Ovary (tissue), 9 donors: ENCODE data around the gene CYP2B6. TPM values are rescaled to one million over a fixed set of nuclear protein-coding genes. Genes with fewer than 3 reads are reported as not detected.

ENCODE experiments used
- DNase-seq, 5 donors: peaks; one replicate each; pipeline ENCODE4 v3.0.0-alpha.2; 2019 to 2020
- H3K27ac ChIP-seq, 2 donors: fragments of 200-600 bp; one replicate each; pipeline versions ENCODE4 v1.5.1 to v1.8.0; 2019 to 2022
- H3K27me3 ChIP-seq: fragments of 200-600 bp; one replicate; pipeline ENCODE4 v1.8.0; 2022
- H3K36me3 ChIP-seq: fragments of 200-600 bp; sonication (generic); one replicate; pipeline ENCODE4 v1.5.1; 2019
- H3K4me1 ChIP-seq: one replicate; pipeline ENCODE4 v1.8.1; 2013; ENCODE audit warnings: mild to moderate bottlenecking, moderate library complexity; ENCODE audit not compliant: insufficient read depth
- H3K4me3 ChIP-seq: fragments of 200-600 bp; sonication (generic); one replicate; pipeline ENCODE4 v1.5.1; 2017
- H3K9me3 ChIP-seq, 2 donors: fragments of 200-600 bp in 1 of 2; sonication (generic) in 1 of 2; one replicate each; pipeline versions ENCODE4 v1.5.1 to v1.8.1; 2013 to 2019; ENCODE audit warnings: mild to moderate bottlenecking in 1 of 2, moderate library complexity in 1 of 2
- EP300 ChIP-seq: sonication (generic); formaldehyde crosslinking; IDR thresholded peaks from one replicate; pipeline ENCODE4 v1.6.1; 2017; ENCODE audit warnings: antibody characterized with exemption
- POLR2A ChIP-seq: fragments of 450-650 bp; IDR thresholded peaks from one replicate; pipeline ENCODE4 v1.6.1; 2017; ENCODE audit warnings: antibody characterized with exemption, mild to moderate bottlenecking, moderate library complexity
- WGBS, 3 donors: extraction: QIAGEN DNeasy Blood & Tissue Kit in 1 of 3; methylation state at CpG; one replicate each; pipeline versions ENCODE4 v1.1.5 to v1.1.7; 2013 to 2017; 5-methylcytosine and 5-hydroxymethylcytosine counted together
- intact Hi-C, 4 donors: fragments of 100-400 bp; cut with DNase I; formaldehyde crosslinking; loops; one replicate each; pipeline versions ENCODE4 v1.11.0 to v1.15.1; 2022 to 2023
- polyA plus RNA-seq, 2 donors: library from polyadenylated mRNA; stranded (reverse); fragments of 200-250 nt in 1 of 2; fragments of 350-450 nt in 1 of 2; fragmentation: Illumina TruSeq in 1 of 2; extraction: RNeasy Lipid Tissue Mini Kit (QIAGEN cat#74804) in 1 of 2; gene quantifications; one replicate each; pipeline ENCODE4 v1.2.3, GENCODE V29; 2013 to 2014
- total RNA-seq, 7 donors: library from RNA; depleted of rRNA in 2 of 7; stranded (reverse); fragments of >200 nt in 2 of 7; fragmentation: NEBNext Ultra II Directional in 3 of 7; extraction: Animal tissue kit (Norgen Biotek cat#: 25700) in 3 of 7; gene quantifications; one replicate each; pipeline versions ENCODE4 v1.1.0 to v1.2.4, GENCODE V29; 2016 to 2023
- TF ChIP-seq, protein P1 (sequence below), 3 donors: fragments of 450-650 bp in 2 of 3; fragments of 200-600 bp in 1 of 3; IDR thresholded peaks; one replicate each; pipeline versions ENCODE4 v1.5.1 to v1.8.0; 2016 to 2022; ENCODE audit warnings: antibody characterized with exemption in 3 of 3, mild to moderate bottlenecking in 1 of 3
- donor health status: DM: no; HTN: no; CAD: no; lungs with moderate emphysema.
- donor health status: DM: no; HTN: no; CAD: no.
- donor health status: Bipolar disorder and iron deficiency.
- donor health status: DM: yes; HTN: yes; CAD: no.
- donor health status: DM: no; HTN: no; CAD: no.
- donor health status: DM: yes; HTN: yes; CAD: no.

CYP2B6 gene
- total and polyA plus RNA-seq, 9 donors, result 0.15 to 0.33 (median 0.15) TPM; not detected in 6

DNA sequence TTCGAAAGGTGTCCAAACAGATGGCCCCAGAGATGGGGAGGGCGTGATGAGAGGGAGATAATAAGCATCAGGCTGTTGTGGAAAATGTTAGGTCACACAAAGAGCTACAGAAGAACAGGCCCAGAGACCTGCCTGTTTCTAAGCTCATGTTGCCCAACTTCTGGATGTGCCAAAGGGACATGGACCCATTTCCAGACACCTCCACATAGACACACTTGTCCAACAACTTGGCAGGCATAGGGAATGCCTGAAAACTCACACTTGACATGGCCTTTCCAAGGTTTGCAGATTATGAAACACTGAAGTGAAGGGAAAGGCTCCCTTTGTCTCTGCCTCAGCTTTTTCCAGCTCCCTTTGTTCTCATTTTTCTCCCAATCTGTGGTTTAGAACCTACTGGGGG lies 43.5 kb upstream of the CYP2B6 start:
- H3K27me3 ChIP-seq, result no peaks in the 10 kb centered on the region
- H3K4me3 ChIP-seq, result no peak overlapping the region
- H3K9me3 ChIP-seq, result no peaks in the 10 kb centered on the region
- no peak for DNase-seq
- TF ChIP-seq POLR2A, result no peak
- 77 to 89% (median 84%) methylated on average over 2 of the region's 2 CpGs for WGBS, 3 donors
- no peaks in the 10 kb centered on the region for H3K36me3 ChIP-seq
- no peaks in the 10 kb centered on the region for H3K4me1 ChIP-seq
- no peak overlapping the region for H3K27ac ChIP-seq
- intact Hi-C loops, result no loop called here

DNA sequence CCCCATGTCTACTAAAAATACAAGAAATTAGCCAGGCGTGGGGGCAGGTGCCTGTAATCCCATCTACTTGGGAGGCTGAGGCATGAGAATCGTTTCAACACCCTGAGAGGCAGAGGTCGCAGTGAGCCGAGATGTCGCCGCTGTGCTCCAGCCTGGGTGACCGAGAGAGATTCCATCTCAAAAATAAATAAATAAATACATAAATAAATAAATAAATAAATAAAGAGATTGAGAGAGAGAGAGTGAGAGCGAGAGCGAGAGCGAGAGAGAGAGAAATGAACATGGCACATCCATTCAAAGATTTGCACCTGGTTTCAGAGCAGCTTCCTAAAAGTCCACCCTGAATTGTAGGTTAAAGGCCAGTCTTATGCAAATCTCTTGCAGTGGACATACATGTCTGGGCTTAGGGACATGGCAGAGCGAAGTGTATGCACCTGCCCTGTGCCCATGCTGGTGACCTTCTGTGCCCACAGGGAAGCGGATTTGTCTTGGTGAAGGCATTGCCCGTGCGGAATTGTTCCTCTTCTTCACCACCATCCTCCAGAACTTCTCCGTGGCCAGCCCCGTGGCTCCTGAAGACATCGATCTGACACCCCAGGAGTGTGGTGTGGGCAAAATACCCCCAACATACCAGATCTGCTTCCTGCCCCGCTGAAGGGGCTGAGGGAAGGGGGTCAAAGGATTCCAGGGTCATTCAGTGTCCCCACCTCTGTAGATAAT lies 42.3 kb upstream of the CYP2B6 start:
- Histone ChIP-seq H3K4me1 (no peaks in the 10 kb centered on the region), H3K27me3 (no peaks in the 10 kb centered on the region), H3K9me3 (peaks cover 0 to 3% of the 10 kb centered on the region in 2 donors), H3K27ac (no peak overlapping the region), H3K36me3 (no peaks in the 10 kb centered on the region), H3K4me3 (no peak overlapping the region)
- no peak for DNase-seq
- TF ChIP-seq EP300, result no peak
- no peak for TF ChIP-seq POLR2A
- TF ChIP-seq, protein P1, sequence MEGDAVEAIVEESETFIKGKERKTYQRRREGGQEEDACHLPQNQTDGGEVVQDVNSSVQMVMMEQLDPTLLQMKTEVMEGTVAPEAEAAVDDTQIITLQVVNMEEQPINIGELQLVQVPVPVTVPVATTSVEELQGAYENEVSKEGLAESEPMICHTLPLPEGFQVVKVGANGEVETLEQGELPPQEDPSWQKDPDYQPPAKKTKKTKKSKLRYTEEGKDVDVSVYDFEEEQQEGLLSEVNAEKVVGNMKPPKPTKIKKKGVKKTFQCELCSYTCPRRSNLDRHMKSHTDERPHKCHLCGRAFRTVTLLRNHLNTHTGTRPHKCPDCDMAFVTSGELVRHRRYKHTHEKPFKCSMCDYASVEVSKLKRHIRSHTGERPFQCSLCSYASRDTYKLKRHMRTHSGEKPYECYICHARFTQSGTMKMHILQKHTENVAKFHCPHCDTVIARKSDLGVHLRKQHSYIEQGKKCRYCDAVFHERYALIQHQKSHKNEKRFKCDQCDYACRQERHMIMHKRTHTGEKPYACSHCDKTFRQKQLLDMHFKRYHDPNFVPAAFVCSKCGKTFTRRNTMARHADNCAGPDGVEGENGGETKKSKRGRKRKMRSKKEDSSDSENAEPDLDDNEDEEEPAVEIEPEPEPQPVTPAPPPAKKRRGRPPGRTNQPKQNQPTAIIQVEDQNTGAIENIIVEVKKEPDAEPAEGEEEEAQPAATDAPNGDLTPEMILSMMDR (IDR thresholded peaks at IDR 0.05), result no peak
- WGBS, 3 donors, result 93 to 94% (median 93%) methylated on average over 18 of the region's 18 CpGs
- intact Hi-C loops, result no loop called here

DNA sequence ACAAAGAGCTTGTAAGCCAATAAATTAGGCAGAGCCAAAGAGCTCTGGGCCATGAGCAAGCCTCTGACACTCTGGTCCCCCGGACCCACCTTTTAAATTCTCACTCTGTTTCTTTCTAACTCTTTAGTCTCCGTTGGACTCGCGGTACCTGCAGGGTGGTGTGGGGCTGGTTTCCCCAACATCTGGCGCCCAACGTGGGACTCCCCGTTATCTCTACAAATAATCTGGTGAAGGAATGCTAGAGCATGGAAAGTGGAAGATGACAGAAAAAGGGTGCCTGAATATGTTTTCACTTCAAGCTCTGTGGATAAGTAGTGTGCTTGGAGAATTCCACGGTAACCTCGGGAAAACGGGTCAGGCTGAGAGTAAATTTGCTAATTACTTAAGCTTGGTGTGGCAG lies 36.5 kb upstream of the CYP2B6 start:
- H3K9me3 ChIP-seq, result peaks cover 0 to 3% of the 10 kb centered on the region in 2 donors
- intact Hi-C loops, result no loop called here

DNA sequence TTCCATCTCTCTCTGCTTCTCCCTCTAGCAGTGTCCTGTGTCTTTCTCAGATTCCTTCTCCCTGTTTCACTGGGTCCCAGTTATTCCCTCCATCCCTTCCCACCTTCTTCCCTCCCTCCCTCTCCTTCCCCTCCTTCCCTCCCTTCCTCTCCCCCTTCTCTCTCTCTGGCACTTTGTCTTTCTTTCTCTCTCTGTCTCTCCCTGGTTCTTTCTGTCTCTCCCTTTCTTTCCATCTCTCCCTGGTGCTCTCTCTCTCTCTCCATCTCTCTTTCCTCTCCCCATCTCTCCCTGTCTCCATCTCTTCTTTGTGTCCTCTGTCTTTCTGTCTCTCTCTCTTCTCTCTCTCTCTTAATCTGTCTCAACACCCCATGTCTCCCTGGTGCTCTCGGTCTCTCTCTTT lies 31.7 kb upstream of the CYP2B6 start:
- intact Hi-C loops, result no loop called here
- no peak overlapping the region for H3K27ac ChIP-seq
- no peak for DNase-seq
- H3K4me1 ChIP-seq, result peaks cover 9% of the 10 kb centered on the region
- no peaks in the 10 kb centered on the region for H3K36me3 ChIP-seq
- TF ChIP-seq EP300, result no peak
- TF ChIP-seq POLR2A, result no peak
- TF ChIP-seq, protein P1 (IDR thresholded peaks at IDR 0.05), result no peak
- no peaks in the 10 kb centered on the region for H3K9me3 ChIP-seq
- H3K4me3 ChIP-seq, result no peak overlapping the region
- 88 to 98% (median 97%) methylated on average over 1 of the region's 1 CpG for WGBS, 3 donors
- no peaks in the 10 kb centered on the region for H3K27me3 ChIP-seq

More for the DNA sequence above, 36.5 kb upstream of the CYP2B6 start:
- 87 to 89% (median 88%) methylated on average over 10 of the region's 10 CpGs for WGBS, 3 donors
- Histone ChIP-seq H3K36me3 (no peaks in the 10 kb centered on the region), H3K27ac (no peak overlapping the region), H3K27me3 (no peaks in the 10 kb centered on the region), H3K4me1 (no peaks in the 10 kb centered on the region), H3K4me3 (no peak overlapping the region)
- DNase-seq, result no peak
- TF ChIP-seq EP300 (no peak), POLR2A (no peak)
- TF ChIP-seq, protein P1 (IDR thresholded peaks at IDR 0.05), result no peak

DNA sequence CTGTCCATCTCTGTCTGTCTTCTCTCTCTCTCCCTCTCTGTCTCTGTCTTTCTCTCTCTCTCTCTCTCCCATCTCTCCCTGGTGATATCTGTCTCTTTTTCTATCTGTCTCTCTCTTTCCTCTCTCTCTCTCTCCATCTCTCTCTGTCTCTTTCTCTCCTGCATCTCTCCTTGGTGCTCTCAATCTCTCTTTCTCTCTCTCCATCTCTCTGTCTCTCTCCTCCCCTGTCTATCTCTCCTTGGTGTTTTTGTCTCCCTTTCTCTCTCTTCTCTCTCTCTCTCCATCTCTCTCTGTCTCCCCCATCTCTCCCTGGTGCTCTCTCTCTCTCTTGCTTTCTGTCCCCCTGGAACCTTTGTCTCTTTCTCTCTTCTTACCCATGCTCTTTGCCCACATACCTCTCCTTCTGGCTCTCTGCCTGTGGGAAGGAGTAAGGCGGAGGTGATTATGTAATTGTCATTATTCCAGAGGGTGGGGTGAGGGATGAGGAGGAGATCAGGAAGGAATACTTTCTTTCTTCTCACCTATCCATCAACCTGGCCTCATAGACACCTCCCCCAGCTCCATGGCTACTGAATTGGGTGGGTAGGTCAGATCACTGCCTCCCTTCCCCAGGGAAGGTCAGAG lies 30.9 kb upstream of the CYP2B6 start:
- peaks cover 9% of the 10 kb centered on the region for H3K4me1 ChIP-seq

More for the DNA sequence above, 30.9 kb upstream of the CYP2B6 start:
- WGBS, 3 donors, result 55 to 73% (median 68%) methylated on average over 1 of the region's 1 CpG
- Histone ChIP-seq H3K27me3 (no peaks in the 10 kb centered on the region), H3K4me3 (no peak overlapping the region), H3K9me3 (no peaks in the 10 kb centered on the region), H3K36me3 (no peaks in the 10 kb centered on the region), H3K27ac (no peak overlapping the region)
- no peak for DNase-seq
- no peak for TF ChIP-seq EP300
- TF ChIP-seq, protein P1 (IDR thresholded peaks at IDR 0.05), result no peak
- no peak for TF ChIP-seq POLR2A
- intact Hi-C loops, result no loop called here
